ENCODE measurements around the gene SLC35D1.

SLC35D1 gene

DNA sequence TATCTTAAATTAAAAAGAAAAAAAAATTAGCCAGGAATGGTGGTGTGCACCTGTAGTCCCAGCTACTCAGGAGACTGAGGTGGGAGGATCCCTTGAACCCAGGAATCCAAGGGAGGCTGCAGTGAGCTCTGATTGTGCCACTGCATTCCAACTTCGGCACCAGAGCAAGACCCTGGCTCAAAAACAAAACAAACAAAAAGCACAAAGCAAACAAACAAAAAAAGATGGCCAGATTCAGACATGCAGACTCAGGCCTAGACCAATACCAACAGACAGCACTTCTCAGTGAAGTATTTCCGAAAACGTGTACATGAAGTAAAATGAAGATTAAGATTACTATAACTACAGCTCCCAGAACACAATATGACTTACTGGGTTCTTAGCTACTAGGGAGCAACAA lies 10.6 kb downstream of the SLC35D1 start:
- DNase-seq: no peak

DNA sequence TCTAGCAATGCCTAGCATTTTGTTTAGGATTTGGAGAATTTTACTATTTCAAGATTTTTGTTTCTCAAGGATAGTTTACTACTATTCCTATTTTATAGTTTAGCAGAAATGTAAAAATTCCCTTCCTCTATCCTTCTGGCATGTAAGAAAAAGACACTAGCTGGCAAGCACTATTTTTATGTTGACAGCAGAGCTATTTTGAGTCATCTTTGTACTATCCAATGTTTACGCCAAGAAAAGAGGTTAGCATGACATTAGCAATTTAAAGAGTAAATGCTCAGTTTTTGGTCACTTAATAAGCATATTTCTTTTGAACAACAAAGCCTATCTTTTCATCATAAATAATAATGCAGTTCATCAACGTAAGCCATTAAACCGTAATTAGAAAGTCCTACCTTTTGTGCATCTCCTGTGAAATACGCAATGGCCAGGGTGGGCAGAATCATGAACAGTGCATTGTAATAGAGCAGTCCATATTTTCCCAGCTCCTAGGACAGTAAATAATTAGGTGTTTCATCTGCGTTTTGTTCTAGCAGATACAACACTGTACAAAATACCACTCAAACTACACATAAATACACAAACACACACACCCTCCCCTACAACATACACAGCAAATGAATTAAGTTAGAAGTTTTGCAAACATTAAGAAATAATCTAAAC lies 12.0 kb downstream of the SLC35D1 start:
- DNase-seq: no peak

DNA sequence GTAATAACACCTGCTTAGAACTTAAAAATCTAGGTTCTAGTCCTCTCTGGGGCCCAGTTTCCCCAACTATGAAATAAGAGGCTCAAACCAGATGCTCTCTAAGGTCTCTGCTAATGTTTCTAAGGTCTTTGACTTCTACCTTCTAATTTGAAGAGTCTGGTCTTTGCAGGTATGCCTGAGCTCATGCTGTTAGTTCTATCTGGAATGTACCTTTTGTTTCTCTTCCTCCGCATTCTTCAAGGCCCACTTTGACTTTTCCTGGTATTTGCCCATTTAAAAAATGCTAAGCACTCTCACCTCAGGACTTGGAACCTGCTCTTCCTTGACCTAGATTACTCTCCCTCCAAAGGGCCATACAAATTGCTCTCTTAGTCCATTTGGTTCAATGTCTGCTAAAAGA lies 13.5 kb downstream of the SLC35D1 start:
- no peak for DNase-seq

DNA sequence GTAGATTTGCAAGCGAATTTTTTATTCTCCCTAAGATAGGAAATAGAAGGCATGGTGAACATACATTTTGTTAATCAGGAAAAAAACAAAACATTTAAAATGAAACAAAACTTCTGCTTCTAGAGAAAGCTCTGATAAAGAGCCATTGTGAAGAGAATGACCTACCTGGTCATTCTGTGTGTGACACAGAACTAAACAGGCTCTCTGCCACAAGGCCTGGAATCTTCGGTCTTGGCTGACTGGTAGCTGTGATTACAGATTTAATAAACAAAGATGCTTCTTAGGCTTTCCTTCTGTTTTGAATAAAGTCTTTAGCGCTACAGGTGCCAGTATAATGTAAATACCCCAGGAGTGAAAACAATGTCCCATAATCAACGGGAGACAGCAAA lies 22.1 kb downstream of the SLC35D1 start:
- no peak for DNase-seq

DNA sequence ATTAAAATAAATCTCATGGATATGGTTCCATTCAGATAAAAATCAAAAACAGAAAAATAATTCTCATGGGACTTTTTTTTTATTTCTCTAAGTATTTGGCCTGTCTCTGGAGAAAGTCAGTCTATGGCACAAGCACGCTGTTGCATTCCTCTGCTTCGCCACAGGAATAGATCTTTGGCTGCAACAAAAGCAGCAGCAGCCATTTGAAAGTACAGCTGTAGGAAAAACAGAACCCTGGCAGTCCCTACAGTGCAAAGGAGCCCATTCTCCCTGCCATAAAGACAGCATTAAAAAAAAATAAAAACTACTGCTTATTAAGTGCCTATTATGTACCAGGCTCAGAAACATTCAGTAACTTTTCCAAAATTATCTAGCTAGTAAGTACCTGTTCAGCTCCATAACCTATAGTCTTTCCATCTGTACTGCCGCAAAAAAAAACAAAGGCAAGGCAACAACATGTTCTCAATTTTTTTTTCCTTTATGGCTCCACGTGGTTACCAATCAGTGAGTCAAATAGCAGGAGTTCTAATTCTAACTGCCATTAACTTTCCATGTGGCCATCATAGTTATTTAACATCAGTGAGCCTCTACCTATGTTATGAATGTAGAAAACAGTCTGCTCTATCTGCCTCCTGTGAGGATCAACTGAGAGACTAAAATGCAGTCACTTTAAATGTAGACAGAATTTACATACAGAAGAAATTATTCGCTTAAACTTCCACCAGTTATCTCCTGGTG lies 22.7 kb downstream of the SLC35D1 start:
- no peak for DNase-seq

DNA sequence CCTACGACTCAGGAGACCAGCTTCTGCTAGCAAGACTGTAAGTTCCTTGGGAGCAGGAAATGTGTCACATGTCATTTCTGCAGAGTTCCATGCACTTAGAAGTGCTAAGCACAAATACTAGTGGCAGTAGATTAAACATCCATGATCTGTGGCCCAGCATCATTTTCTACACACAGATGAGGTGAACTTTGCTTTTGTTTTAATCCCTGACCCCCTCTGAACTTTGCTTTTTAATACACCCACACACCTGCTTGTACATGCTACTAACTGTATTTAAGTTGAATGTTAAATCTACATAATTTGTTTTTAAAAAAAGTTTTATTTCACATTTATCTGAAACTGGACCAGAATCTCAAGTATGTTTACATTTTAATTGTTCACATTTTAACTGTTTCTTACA lies 24.5 kb downstream of the SLC35D1 start:
- no peak for DNase-seq

DNA sequence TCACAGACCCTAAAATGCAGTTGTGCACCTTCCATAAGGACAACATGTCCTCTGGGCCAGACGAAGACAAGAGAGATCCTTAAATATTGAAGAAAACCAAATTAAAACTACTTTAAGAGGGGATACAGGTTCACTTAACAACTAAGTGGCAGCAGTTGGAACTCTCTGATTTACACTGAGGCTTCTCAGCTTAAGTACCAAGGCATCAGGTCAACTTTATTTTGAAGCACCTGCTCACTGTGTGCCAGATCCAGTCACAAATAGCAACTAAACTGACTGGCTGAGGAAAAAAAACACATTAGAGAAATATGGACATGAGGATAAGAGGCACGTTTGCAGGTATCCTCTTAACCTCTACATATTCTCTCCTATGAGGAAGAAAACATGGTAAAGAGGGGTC lies 33.2 kb downstream of the SLC35D1 start:
- DNase-seq: no peak

DNA sequence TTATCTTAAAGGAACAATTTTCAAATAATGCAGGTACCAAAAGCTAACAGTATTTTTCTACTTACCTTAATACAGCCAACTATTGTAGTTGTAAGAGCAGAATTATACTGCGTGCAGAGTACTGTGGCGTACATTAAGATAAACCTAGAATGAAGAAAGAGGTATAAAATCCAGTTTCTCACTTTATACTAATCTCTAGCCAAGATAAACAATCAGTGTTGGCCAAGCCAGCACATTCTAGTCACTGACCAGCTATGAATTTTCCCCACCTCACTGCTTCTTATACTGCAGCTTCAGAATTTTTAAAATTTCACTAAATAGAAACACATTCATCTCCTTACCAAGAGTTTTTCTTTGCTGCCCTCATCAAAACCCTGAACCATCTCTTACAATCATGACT lies 33.6 kb downstream of the SLC35D1 start:
- no peak for DNase-seq

DNA sequence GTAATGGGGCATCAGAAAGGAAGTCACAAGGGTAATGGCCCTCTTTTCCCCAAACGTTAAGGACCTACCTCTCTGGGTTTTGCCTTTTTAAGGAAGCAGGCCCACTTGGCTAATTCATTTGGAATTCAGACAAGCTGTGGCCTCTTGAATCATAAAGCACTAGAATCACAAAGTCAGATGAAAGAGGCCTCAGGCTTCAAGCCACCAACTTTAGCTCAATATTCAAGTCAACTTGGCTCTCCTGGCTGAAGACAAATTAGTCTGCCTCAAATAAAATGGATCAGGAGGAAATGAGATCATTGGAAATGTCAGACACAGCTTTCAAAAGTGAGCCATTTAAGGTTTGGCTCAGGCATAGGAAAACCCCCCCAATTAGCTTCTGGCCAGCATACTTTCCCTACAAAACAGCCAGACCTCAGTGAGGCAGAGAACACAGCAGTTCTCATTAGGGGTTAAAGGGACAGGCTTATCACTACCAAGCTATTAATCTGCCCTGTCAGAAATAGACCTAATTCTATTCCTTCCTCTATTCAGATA lies 34.3 kb downstream of the SLC35D1 start:
- DNase-seq: no peak

DNA sequence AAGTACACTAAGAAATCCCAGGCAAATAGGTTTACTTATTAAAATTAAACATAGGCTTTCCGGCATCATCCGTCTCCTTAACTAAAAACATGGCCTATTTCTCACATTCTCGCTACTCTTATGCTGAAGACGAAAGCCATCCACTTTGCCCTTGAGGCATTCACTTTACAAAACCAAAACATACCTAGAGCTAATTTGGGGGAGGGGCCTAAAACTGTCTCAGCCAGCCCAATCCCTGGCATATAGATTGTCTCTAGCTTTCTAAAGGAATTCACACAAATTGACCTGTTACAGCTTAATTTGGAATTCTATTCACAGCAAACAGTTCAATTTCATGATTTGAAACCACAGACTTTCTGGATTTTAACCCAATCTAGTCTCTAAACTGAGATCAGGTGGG lies 34.8 kb downstream of the SLC35D1 start:
- no peak for DNase-seq

DNA sequence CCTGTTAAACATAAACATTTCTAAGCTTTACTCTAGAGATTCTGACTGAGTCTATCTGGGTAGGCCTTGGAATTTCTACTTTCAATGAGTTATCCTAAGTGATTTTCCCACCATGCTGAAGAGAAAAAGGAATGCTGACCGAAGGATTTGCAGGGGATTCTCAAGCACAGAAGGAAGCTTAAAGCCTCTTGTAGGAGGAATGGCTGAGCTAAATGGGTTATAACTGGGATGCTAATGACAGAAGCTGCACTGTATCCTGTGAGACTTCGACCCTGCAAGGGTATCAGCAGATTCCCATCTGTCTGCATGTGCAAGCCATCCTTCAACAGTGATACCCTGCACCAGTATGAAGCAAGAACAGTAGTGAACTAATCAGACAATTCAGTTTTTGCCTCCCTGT lies 35.4 kb downstream of the SLC35D1 start:
- DNase-seq: no peak

DNA sequence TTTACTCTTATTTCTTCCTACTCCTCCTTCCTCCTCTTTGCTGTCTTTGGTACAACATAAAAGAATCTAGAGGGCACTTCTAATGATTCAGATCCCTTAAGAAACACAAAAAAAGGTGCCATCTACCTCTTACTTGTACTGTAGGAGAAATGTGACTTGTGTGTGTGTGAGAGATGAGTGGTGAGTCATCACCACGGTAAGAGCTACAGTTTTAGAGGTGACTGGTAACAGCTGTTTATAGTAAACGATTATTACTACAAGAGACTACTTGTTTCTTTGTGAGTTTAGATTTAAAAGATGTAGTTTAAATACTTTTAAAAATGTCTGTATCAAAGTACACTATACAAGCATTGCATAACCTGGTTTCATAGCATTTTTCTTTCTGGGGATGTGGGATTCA lies 40.4 kb downstream of the SLC35D1 start:
- no peak for DNase-seq

DNA sequence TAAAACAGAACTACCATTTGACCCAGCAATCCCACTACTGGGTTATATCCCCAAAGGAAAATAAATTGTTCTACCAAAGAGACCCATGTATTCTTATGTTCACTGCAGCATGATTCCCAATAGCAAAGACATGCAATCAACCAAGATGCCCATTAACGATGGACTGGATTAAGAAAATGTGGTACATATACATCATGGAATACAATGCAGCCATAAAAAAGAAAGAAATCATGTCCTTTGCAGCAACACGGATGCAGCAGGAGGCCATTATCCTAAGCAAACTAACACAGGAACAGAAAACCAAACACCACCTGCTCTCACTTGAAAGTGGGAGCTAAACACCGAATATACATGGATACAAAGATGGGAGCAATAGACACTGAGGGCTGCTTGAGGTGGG lies 44.2 kb downstream of the SLC35D1 start:
- DNase-seq: no peak

DNA sequence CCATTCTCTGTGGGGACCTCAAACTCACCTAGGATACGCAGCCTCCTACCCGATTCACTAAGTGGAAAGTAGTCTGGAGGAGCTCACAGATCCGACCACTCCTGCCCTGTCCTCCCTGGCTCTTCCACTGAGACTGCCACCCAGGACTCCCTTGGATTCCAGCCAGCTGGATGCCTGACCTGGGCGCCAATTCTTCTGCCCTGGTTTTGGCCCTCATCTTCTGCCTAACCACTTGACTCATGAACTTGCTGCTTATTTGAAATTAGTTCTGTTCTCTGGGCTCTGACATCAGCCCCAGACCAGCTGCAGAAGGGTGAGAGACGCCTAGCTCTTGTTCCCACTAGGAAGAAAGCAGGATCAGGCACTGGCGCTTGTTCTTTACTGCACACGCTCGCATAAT lies 48.9 kb downstream of the SLC35D1 start:
- no peak for DNase-seq

DNA sequence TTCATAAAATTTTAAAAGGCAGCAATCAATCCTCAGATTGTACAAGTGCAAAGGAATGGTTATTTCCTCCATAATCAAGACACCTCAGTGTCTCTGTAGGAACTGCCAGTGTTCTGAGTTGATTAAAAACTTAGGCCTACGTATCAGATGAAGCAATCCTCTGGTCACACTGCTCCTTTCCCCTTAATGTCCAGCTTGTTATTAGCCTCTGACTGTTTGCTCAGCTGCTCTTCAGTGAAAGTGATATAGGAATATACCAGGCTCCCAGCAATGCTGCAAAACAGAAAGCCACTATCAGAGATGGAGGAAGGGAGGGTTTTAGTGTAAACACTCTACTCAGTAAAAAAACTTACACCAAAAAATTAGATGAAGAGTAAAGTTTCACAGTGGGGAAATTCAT lies 49.8 kb downstream of the SLC35D1 start:
- DNase-seq: peak; percentile 19

DNA sequence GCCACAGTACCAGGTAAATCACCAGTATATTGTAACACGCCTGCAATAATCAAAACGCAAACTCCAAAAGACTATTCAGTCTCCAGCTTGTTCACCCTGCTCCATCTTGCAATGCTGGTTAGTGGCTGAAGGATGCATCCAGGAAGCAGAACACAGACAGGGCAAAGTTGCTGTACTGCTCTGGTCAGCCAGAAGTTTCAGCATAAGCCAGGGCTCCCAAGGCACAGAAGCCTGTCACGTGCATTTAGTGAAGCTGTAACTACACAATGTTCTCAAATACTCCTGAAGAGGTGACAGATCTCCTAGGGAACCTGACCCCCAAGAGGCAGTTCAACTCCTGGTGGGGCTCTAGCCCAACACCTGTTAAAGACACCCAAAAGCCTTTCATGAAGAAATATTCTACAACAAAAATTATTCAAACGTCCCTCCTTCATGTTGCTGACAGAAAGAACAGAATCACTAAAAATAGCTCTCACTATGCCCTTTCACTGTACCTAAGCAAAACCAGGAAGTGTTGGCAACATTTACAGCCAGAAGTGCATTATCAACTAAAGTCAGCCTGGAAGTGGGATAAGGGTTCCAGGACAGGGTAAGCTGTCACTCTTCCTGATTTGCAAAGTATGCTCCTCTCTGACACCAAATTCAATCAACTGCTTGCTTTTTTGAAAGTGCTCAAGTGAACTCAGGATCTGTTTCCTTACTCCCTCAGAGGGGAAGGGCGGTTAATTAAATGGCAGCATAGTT lies 52.1 kb downstream of the SLC35D1 start:
- no peak for DNase-seq

DNA sequence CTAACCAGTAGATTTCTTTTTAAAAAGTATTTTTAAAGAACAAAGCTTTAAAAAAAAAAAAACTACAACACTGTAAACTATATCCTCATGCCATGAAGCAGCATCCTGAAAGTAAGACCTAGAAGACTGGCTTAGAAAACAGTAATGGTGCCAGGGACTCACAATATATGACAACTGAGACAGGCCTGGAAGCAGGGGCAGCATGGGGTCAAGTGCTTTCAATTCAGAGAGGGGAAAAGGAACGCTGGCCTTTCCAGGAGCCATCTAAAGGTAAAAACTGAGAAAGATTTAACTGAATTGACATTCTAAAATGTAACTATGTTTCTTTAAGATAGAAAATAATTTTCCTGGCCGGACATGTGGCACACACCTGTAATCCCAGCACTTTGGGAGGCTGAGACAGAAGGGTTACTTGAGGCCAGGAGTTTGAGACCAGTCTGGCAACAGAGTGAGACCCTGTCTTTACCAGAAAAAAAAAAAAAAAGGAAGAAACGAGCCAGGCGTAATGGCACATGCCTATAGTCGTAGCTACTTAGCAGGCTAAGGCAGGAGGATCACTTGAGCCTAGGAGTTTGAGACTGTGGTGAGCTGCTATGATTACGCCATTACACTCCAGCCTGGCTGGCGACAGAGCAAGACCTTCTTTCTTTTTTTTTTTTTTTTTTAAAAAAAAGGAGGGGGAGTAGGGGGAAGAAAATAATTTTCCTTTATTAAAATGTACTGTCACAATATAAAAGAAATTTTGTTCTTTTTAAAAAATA lies 54.1 kb downstream of the SLC35D1 start:
- DNase-seq: no peak

DNA sequence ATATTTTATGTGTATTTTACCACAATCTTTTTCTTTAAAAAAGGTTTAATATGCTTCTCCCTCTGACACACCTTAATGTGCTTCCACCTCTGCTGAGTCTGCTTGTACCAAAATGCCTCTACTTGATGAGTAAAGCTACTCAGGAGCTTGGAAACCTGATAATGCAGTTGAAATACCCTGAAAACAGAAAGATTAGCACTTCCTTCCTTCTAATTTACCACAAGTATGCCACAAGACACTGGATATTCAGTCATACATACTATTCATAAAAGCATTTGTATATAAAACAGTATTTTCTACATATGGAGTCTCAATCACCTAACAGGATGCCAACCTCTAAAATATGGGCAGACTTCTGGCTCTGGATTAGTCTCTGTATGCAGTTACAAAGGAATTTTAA lies 55.0 kb downstream of the SLC35D1 start:
- DNase-seq: no peak

DNA sequence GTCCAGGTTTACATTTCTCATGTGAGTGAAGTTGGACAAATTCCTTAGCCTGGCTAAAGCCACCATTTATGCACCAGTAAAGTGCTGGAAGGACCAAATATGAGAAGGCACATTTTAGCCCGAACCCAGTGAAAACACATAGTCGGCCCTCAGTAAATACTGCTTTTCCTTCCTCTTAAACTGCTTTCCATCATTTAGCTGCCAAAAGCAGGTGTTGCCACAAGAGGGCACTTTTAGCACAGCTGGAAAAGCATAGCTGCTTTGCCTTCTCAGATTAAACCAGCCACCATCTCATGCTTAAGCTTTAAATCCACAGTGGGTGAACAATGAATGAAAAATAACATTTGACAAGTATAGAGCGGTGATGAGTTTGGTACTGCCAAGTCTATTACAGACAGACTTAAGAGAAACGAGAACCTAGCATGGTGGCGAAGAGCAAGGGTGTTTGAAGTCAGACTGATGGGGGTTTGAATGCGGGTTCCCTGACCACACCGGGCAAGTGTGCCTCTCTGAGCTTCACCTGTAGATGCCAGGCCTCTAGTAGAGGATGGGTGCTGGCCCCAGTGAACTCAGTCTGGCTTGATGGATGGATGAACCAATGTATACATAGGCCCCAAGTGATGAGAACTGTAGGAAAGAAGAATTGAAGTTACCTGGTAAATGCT lies 57.8 kb downstream of the SLC35D1 start:
- peak; percentile 67 for DNase-seq

DNA sequence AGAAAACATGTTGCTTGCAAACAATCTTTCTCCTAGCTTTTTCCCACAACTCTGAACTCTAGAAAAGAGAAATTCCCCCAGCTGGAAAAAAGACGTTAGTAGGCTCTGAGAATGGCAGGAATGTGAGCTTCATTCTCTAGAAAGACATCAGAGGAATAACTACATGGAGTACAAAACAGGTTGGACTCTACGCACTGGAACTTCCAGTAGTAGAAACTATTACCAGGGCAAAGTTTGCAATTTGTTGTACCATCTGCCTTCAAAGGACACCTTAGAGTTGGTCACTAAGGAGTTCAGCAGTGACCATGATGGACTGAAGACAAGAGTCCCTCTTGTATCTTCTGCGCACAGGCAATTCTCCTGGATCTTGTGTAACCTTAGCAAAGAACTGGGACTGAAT lies 60.9 kb downstream of the SLC35D1 start:
- DNase-seq: no peak

DNA sequence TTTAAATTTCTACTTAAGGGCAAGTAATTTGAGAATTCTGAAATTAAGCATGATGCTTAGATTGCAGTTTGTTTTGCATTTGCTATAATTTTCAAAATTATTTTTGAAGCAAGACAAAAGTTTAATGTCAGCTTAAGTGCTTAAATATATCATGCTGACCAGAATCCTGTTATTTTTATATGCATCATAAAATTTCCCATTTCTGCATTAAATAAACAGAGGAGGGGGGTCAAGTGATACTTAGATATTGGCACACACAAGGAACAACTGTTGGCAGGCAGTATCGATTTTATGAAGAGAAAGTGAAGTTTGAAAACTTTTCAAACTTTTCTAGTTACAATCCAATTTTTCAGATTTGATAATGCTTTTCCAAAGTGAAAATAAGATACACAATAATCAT lies 68.1 kb downstream of the SLC35D1 start:
- peak; percentile 25 for DNase-seq

DNA sequence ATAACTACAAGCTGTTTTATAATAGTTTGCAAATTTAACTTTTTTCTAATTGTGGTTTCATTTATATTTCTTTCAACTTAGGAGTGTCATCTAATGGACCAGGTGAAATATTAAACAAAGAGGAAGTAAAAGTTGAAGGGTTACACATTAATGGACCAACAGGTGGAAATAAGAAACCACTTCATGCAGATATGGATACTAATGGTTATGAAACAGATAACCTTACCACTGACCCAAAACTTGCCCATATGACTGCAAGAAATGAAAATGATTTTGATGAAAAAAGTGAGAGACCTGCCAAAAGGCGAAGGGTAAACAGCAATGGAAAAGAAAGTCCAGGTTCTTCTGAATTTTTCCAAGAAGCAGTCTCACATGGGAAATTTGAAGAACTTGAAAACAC lies 69.5 kb downstream of the SLC35D1 start:
- DNase-seq: peak; percentile 14

Data from NCI-H1105 treated with DMSO at 0.1 percent for 48 hours (cell line).